Right lobe of liver (tissue), 6 donors: ENCODE measurements around the gene TRMT10C. TPM values are rescaled to one million over a fixed set of nuclear protein-coding genes. Genes with fewer than 3 reads are reported as not detected.
"Not testable (repeated sequence)": the region's sequence is repeated elsewhere in the genome, so short reads cannot be mapped to it uniquely, and the experiment has no call there.

Source experiments
- ATAC-seq, 4 donors: fragments of 200-7000 bp; cut with Tn5 transposase; one replicate each; pipeline ENCODE4 v1.9.1; 2020; ENCODE audit warnings: mild to moderate bottlenecking in 4 of 4, moderate library complexity in 4 of 4
- DNase-seq, 3 donors: peaks; one replicate each; pipeline ENCODE4 v3.0.0-alpha.2; 2020
- H3K27ac ChIP-seq, 3 donors: fragments of 200-600 bp; one replicate each; pipeline ENCODE4 v1.8.0; 2022
- H3K27me3 ChIP-seq, 2 donors: fragments of 200-600 bp; one replicate each; pipeline ENCODE4 v1.8.0; 2022
- H3K36me3 ChIP-seq, 4 donors: fragments of 200-600 bp; sonication (generic) in 1 of 4; one replicate each; pipeline versions ENCODE4 v1.5.1 to v1.8.0; 2017 to 2022; ENCODE audit warnings: control low read depth in 1 of 4
- H3K4me1 ChIP-seq, 4 donors: fragments of 200-600 bp; sonication (generic) in 1 of 4; one replicate each; pipeline versions ENCODE4 v1.5.1 to v1.8.0; 2017 to 2022; ENCODE audit warnings: control low read depth in 1 of 4
- H3K4me3 ChIP-seq, 3 donors: fragments of 200-600 bp; one replicate each; pipeline ENCODE4 v1.8.0; 2022
- H3K9me3 ChIP-seq, 4 donors: fragments of 200-600 bp; sonication (generic) in 1 of 4; one replicate each; pipeline versions ENCODE4 v1.5.1 to v1.8.0; 2017 to 2022; ENCODE audit warnings: control low read depth in 1 of 4
- CTCF ChIP-seq, 4 donors: fragments of 200-600 bp in 3 of 4; fragments of 450-650 bp in 1 of 4; IDR thresholded peaks; one replicate each; pipeline versions ENCODE4 v1.5.1 to v1.8.0; 2016 to 2022; ENCODE audit warnings: antibody characterized with exemption in 4 of 4, mild to moderate bottlenecking in 2 of 4
- POLR2A ChIP-seq: fragments of 450-650 bp; IDR thresholded peaks from one replicate; pipeline ENCODE4 v1.6.1; 2017; ENCODE audit warnings: antibody characterized with exemption, mild to moderate bottlenecking
- WGBS: methylation state at CpG from one replicate; pipeline ENCODE4 v1.1.6; 2018; ENCODE audit warnings: low coverage, low lambda C conversion rate; ENCODE audit not compliant: insufficient coverage; ENCODE audit errors: missing lambda C conversion rate; 5-methylcytosine and 5-hydroxymethylcytosine counted together
- intact Hi-C, 2 donors: fragments of 100-400 bp; cut with DNase I; formaldehyde crosslinking; loops; one replicate each; pipeline versions ENCODE4 v1.11.2 to v1.14.1; 2022
- total RNA-seq, 6 experiments: library from RNA; depleted of rRNA in 2 of 6; stranded (reverse); fragments of >200 nt in 2 of 6; fragmentation: NEBNext Ultra II Directional in 3 of 6; extraction: Animal tissue kit (Norgen Biotek cat#: 25700) in 3 of 6; gene quantifications; one replicate each; pipeline versions ENCODE4 v1.1.0 to v1.2.4, GENCODE V29; 2016 to 2023
- donor health status: DM: no; HTN: yes; CAD: no.
- donor health status: DM: no; HTN: no; CAD: no.
- donor health status: DM: no; HTN: no; CAD: no.
- donor health status: DM: no; HTN: yes; CAD: no.
- donor health status: DM: no; HTN: yes; CAD: no.

The TRMT10C gene
- total RNA-seq, 6 experiments from 2014 or later = 9.7 to 28.0 (median 13.3) TPM

DNA sequence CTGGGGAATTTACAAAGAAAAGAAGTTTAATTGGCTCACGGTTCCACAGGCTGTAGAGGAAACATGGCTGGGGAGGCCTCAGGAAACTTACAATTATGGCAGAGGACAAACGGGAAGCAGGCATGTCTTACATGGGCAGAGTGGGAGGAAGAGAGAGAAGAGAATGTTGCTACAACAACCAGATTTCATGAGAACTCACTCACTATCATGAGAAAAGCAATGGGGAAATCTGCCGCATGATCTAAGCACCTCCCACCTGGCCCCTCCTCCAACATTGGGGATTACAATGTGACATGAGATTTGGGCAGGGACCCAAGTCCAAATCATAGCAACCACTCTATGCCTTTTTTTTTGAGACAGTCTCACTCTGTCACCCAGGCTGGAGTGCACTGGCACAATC lies 41.1 kb downstream of the TRMT10C start:
- intact Hi-C loops = no loop called here
- Histone ChIP-seq H3K27me3 (no peaks in the 10 kb centered on the region), H3K36me3 (no peaks in the 10 kb centered on the region), H3K27ac (no peak overlapping the region), H3K4me3 (no peak overlapping the region), H3K9me3 (no peaks in the 10 kb centered on the region), H3K4me1 (no peaks in the 10 kb centered on the region)
- WGBS = 91% methylated on average over 3 of the region's 3 CpGs
- TF ChIP-seq POLR2A (no peak), CTCF (IDR thresholded peaks at IDR 0.05) (no peak)
- DNase-seq (no peak), ATAC-seq (no peak)

- DNase-seq (no peak), ATAC-seq (no peak)
- TF ChIP-seq CTCF (IDR thresholded peaks at IDR 0.05) (no peak), POLR2A (no peak)
- Histone ChIP-seq H3K27ac (no peak overlapping the region), H3K4me3 (no peak overlapping the region), H3K36me3 (no peaks in the 10 kb centered on the region), H3K27me3 (no peaks in the 10 kb centered on the region), H3K9me3 (no peaks in the 10 kb centered on the region), H3K4me1 (no peaks in the 10 kb centered on the region)
- 100% methylated on average over 1 of the region's 1 CpG for WGBS
- intact Hi-C loops = no loop called here
Measured at GRCh38 chr3:101603184-101603583, 41.5 kb downstream of the TRMT10C start.

GRCh38 chr3:101605398-101605797 lies 43.7 kb downstream of the TRMT10C start:
- 44% methylated on average over 8 of the region's 10 CpGs for WGBS
- H3K4me1 ChIP-seq, H3K4me3 ChIP-seq, H3K27me3 ChIP-seq, ATAC-seq, H3K27ac ChIP-seq, intact Hi-C loops, H3K36me3 ChIP-seq, H3K9me3 ChIP-seq, DNase-seq: not testable (repeated sequence)

- intact Hi-C loops = no loop called here
- Histone ChIP-seq H3K4me3 (no peak overlapping the region), H3K27ac (no peak overlapping the region), H3K9me3 (no peaks in the 10 kb centered on the region), H3K36me3 (no peaks in the 10 kb centered on the region), H3K27me3 (no peaks in the 10 kb centered on the region), H3K4me1 (no peaks in the 10 kb centered on the region)
- TF ChIP-seq CTCF (IDR thresholded peaks at IDR 0.05) (no peak), POLR2A (no peak)
- DNase-seq (no peak), ATAC-seq (no peak)
- WGBS = 83% methylated on average over 2 of the region's 2 CpGs
Measured at GRCh38 chr3:101611023-101611422, 49.4 kb downstream of the TRMT10C start.

- H3K27me3 ChIP-seq, H3K4me1 ChIP-seq, DNase-seq, intact Hi-C loops, H3K36me3 ChIP-seq, H3K9me3 ChIP-seq, H3K27ac ChIP-seq, H3K4me3 ChIP-seq, ATAC-seq: not testable (repeated sequence)
- 66% methylated on average over 5 of the region's 9 CpGs for WGBS
Measured at GRCh38 chr3:101613014-101613413, 51.3 kb downstream of the TRMT10C start.

DNA sequence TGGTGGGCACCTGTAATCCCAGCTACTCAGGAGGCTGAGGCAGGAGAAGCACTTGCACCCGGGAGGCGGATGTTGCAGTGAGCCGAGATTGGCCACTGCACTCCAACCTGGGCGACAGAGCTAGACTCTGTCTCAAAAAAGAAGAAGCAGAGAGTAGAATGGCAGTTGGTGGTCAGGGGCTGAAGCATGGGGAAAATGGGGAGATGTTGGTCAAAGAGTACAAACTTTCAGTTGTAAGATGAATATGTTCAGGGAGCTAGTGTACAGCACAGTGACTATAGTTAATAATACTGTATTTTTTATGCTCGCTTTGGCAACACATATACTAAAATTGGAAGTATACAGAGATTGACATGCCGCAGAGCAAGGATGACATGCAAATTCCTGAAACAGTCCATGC lies 53.9 kb downstream of the TRMT10C start:
- WGBS = 84% methylated on average over 6 of the region's 6 CpGs
- no peak overlapping the region for H3K4me3 ChIP-seq
- ATAC-seq (no peak), DNase-seq (no peak)
- H3K27me3 ChIP-seq = no peaks in the 10 kb centered on the region
- H3K27ac ChIP-seq = no peak overlapping the region
- no peaks in the 10 kb centered on the region for H3K36me3 ChIP-seq
- H3K9me3 ChIP-seq = no peaks in the 10 kb centered on the region
- TF ChIP-seq POLR2A (no peak), CTCF (IDR thresholded peaks at IDR 0.05) (no peak)
- H3K4me1 ChIP-seq = no peaks in the 10 kb centered on the region
- intact Hi-C loops = no loop called here
